GM21786 (cell line): Measurements from ENCODE around the gene LTV1.
"Not testable (repeated sequence)": the region's sequence is repeated elsewhere in the genome, so short reads cannot be mapped to it uniquely, and the experiment has no call there.

Experiments used
- ATAC-seq: cut with Tn5 transposase; IDR thresholded peaks from one replicate; pipeline ENCODE4 v1.9.1; 2021; ENCODE audit not compliant: unreplicated experiment

Gene LTV1

GRCh38 chr6:143842902-143843676 lies at the start of gene LTV1:
Gene LTV1, plus strand, starts transcription at chr6:143843338. Its CDS starts 140 bp downstream, at chr6:143843478.
- ATAC-seq: peak; percentile 100

GRCh38 chr6:143796551-143796950 lies 46.6 kb upstream of the LTV1 start:
- not testable (repeated sequence) for ATAC-seq

- ATAC-seq: not testable (repeated sequence)
These were observed 44.7 kb upstream of the LTV1 start for GRCh38 chr6:143798487-143798886.

- no peak for ATAC-seq
These were observed 40.1 kb upstream of the LTV1 start for GRCh38 chr6:143802833-143803565.

- ATAC-seq: no peak
These were observed 39.2 kb upstream of the LTV1 start for GRCh38 chr6:143803769-143804568.

DNA sequence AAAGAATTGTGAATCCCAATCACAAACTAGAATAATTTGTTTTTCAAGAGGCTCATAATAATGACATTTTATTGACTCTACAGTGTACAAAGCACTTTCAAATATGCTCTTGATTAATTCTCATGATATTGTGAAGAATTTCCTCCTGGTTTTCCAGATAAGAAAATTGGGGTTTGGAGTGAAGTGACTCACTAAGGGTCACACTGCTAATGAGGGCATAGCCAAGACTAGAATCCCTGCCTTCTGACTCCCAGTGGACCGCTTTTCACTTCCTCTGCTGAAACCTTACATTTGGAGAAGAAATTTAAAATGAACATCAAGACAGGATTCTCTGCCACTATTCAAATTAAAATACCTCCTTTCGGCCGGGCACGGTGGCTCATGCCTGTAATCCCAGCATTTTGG lies 38.3 kb upstream of the LTV1 start:
- ATAC-seq: no peak

GRCh38 chr6:143806282-143807102 lies 36.6 kb upstream of the LTV1 start:
- ATAC-seq: no peak

GRCh38 chr6:143807103-143807772 lies 35.9 kb upstream of the LTV1 start:
- ATAC-seq: no peak

DNA sequence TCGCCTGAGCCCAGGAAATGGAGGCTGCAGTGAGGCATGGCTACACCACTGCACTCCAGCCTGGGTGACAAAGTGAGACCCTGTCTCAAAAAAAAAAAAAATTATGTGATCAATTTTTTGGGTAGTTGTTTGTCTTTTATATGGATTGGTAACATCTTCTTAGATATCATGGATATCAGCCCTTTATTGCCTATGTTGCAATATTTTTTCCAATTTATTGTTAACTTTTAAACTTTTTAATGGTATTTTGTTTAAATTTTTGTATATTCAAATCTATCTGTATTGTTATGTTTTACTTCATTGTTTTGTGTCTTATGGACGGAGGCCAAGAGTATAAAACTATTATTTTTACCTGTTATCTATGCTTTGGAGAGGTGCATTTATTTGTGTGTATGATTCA lies 32.4 kb upstream of the LTV1 start:
- ATAC-seq: no peak

GRCh38 chr6:143811501-143812157 lies 31.5 kb upstream of the LTV1 start:
- no peak for ATAC-seq

DNA sequence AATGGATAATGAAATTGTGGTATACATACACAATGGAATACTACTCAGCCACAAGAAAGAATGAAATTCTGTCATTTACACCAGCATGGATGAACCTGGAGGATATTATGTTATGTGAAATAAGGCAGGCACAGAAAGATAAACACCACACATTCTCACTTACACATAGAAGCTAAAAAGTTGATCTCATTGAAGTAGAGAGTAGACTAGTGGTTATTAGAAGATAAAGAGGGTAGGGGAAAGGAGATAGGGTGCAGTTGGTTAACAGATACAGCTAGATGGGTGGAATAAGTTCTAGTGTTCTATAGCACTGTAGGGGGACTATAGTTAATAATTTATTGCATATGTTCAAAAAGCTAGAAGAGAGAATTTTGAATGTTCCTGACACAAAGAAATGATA lies 25.5 kb upstream of the LTV1 start:
- ATAC-seq: no peak

DNA sequence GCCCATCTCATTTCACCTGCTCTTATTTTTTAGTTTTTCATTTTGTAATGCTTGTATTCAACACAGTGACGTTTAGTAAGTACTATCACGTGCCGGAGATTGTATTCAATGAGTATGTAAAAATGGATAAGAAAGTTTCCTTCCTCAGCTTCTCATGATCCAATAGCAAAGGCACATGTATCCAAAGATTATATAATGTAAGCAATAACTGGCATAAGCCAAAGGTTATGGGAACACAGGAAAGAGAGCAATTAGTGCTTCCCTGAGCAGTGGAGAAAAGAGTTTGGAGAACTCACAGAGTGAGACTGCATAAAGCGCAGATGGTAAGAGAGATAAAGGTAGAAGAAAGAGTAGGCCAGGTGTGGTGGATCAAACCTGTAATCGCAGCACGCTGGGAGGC lies 21.8 kb upstream of the LTV1 start:
- no peak for ATAC-seq

- no peak for ATAC-seq
These were observed 20.5 kb upstream of the LTV1 start for GRCh38 chr6:143822584-143823024.

DNA sequence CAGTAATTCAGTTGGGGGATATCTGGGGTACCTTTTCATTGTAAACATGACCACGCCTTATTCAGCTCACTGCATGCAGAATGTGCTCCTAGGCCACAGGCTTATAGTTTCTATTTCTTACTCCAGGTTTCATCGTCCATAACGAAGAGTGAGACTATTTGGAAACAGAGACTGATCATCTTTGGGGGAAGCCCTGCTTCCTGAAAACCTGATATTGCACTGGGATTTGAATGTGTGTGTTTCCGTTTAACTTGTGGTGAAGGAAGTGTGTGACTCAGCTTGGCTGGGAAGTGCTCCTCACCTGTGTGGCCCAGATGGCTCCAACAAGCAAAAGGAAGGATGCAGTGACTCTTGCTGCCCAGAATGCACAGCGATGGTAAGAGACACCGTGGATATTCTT lies 19.6 kb upstream of the LTV1 start:
- ATAC-seq: no peak

DNA sequence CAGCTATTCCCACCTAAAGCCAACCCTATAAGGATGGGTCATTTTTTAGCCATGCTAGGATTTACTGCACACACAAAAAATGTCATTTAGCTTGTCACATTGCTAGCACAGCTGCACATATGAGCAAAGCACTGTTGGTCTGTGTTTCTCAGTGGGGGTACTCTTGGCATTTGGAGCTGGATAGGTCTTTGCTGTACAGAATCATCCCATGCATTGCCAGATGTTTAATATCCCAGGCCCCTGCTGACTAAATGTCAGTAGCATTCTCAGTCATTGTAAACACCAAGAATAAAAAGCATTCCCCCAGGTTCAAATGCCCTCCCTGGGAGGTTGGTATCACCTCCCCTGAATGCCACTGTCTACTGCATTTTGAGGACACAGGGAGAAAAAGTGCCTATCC lies 14.6 kb upstream of the LTV1 start:
- no peak for ATAC-seq

DNA sequence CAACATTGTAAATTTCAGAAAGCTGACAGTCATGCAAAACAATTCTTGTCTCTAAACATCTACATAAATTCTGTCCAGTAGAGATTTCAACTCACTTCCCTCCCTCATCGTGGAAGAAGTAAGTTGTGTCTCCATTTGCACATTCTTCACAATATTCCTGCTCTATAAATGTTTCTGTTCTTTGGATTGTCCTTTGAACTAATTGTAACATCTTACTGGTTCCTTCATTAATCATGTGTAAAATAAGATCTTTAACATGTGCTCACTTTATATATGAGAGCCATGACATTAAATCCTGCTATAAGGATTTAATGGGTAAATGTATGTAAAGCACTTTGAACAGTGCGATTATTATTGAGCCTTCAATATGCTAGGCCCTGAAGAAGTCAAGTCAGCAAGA lies 7.0 kb upstream of the LTV1 start:
- ATAC-seq: no peak

DNA sequence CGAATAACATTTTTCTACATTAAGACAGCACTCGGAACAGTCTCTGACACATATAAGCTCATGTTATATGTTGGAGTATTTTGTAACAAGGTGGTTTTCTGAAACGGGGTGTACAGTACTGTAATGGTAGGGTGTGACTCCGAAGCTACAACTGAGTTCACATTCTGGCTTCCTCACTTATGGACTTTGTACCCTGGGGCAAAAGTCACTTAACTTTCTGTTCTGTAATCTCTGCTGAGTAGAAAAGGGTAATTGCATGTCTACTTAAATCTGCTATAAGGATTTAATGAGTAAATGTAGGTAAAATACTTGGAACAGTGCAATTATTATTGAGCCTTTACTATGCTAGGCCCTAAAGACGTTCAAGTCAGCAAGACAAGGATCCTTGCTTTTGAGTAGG lies 4.7 kb upstream of the LTV1 start:
- ATAC-seq: no peak

DNA sequence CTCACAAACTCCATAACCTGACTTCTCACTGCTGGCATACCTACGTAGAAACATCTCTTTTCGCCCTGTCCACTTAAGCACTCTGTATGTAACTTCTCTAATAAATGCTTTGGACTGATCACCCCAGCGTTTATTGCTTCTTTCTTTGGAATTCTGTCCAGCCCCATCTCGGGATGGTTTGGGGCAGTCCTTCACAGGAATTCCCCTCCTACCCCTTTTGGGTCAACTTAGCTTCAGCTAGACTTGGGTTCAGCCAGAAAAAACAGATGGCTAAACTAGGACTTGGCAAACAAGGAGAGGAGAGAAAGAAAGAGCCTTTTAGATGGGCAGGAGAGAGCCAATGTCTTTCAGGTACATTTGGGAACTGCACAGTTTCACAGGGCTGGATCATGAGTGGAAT lies 3.9 kb upstream of the LTV1 start:
- no peak for ATAC-seq

- no peak for ATAC-seq
These were observed 2.4 kb upstream of the LTV1 start for GRCh38 chr6:143840595-143841265.
